Endothelial cell of umbilical vein (primary cell): Measurements from ENCODE around the gene PLEKHG3. TPM values are rescaled to one million over a fixed set of nuclear protein-coding genes. Genes with fewer than 3 reads are reported as not detected.

Experiments used
- BruUV-seq: library from RNA; stranded (reverse); fragments of 400-500 nt; replicated peaks from 2 replicates; lab custom pipeline; 2021; lab: Mats Ljungman, UMichigan
- CTCF ChIA-PET: fragments of 300-600, 350-600 bp; sonication (Branson Sonifier 250); formaldehyde crosslinking; loops from one replicate; lab custom pipeline; 2021; ENCODE audit warnings: antibody characterized with exemption, inconsistent platforms; lab: Charles Lee
- POLR2A ChIA-PET: fragments of 300-600, 350-600 bp; sonication (Branson Sonifier 250); formaldehyde crosslinking; loops from one replicate; lab custom pipeline; 2021; ENCODE audit warnings: antibody characterized with exemption, inconsistent platforms; lab: Charles Lee
- DNase-seq: peaks from one replicate; pipeline ENCODE4 v3.0.0-alpha.2; 2011; ENCODE audit warnings: low read depth, low spot score
- FAIRE-seq: peaks from 2 replicates; lab custom pipeline; 2011; peaks lifted over from hg19 to GRCh38; lab: Jason Lieb, UNC
- H2AFZ ChIP-seq: 2 replicates; pipeline ENCODE4 v1.6.0; 2012; ENCODE audit warnings: low read depth, low read length, control low read depth, inconsistent platforms
- H3K27ac ChIP-seq: 2 replicates; pipeline ENCODE4 v1.5.1; 2011; ENCODE audit warnings: low read depth, mild to moderate bottlenecking, control low read depth, low read length, moderate library complexity; ENCODE audit not compliant: insufficient read depth
- H3K27me3 ChIP-seq, 2 experiments: 2 replicates each; pipeline versions ENCODE4 v1.6.0 to v1.6.1; 2011; ENCODE audit warnings: low read length in 2 of 2, mixed read lengths in 1 of 2; ENCODE audit not compliant: control insufficient read depth in 2 of 2, insufficient read depth in 2 of 2
- H3K36me3 ChIP-seq, 2 experiments: 2 replicates in 1 of 2; 3 replicates in 1 of 2; pipeline ENCODE4 v1.5.1; 2011; ENCODE audit warnings: low read length in 2 of 2, mild to moderate bottlenecking in 1 of 2, moderate library complexity in 1 of 2; ENCODE audit not compliant: control insufficient read depth in 2 of 2, insufficient read depth in 2 of 2; ENCODE audit errors: extremely low read depth in 1 of 2
- H3K4me1 ChIP-seq: 3 replicates; pipeline ENCODE4 v1.5.1; 2011; ENCODE audit warnings: mild to moderate bottlenecking, low read length; ENCODE audit not compliant: control insufficient read depth, insufficient read depth; ENCODE audit errors: extremely low read depth
- H3K4me2 ChIP-seq: 2 replicates; pipeline ENCODE4 v1.6.1; 2011; ENCODE audit warnings: low read length, control low read depth, mixed read lengths; ENCODE audit not compliant: insufficient read depth
- H3K4me3 ChIP-seq, 3 experiments: fragments of 200-600 bp in 1 of 3; sonication (generic), shearing (Covaris generic) in 1 of 3; replicated peaks in 1 of 3; 2 replicates each; pipeline ENCODE4 v1.5.1; 2011 to 2016; ENCODE audit warnings: control low read depth in 3 of 3, low read length in 3 of 3, mild to moderate bottlenecking in 2 of 3, inconsistent platforms in 1 of 3, low read depth in 1 of 3, moderate library complexity in 1 of 3; ENCODE audit not compliant: insufficient read depth in 1 of 3
- H3K79me2 ChIP-seq: 2 replicates; pipeline ENCODE4 v1.6.0; 2012; ENCODE audit warnings: low read length, inconsistent platforms; ENCODE audit not compliant: control insufficient read depth, insufficient read depth
- H3K9ac ChIP-seq: replicated peaks from 2 replicates; pipeline ENCODE3; 2011; ENCODE audit warnings: low read length, control low read depth; ENCODE audit not compliant: insufficient read depth; ENCODE audit errors: extremely low read depth
- H3K9me1 ChIP-seq: replicated peaks from 3 replicates; pipeline ENCODE4 v1.6.0; 2011; ENCODE audit warnings: mild to moderate bottlenecking, low read length; ENCODE audit not compliant: control insufficient read depth, insufficient read depth; ENCODE audit errors: extremely low read depth
- H3K9me3 ChIP-seq: replicated peaks from 2 replicates; pipeline ENCODE4 v1.5.1; 2012; ENCODE audit warnings: low read length, inconsistent platforms; ENCODE audit not compliant: control insufficient read depth, insufficient read depth
- H4K20me1 ChIP-seq: replicated peaks from 2 replicates; pipeline ENCODE3; 2011; ENCODE audit warnings: mild to moderate bottlenecking, low read length; ENCODE audit not compliant: control insufficient read depth, insufficient read depth; ENCODE audit errors: extremely low read depth
- EZH2 ChIP-seq: IDR thresholded peaks from 2 replicates; pipeline ENCODE4 v1.6.1; 2012; ENCODE audit warnings: borderline replicate concordance, low read depth, mild to moderate bottlenecking, moderate library complexity, low read length, inconsistent platforms; ENCODE audit not compliant: severe bottlenecking
- FOS ChIP-seq: IDR thresholded peaks from 2 replicates; pipeline ENCODE4 v1.6.1; 2011; ENCODE audit warnings: mild to moderate bottlenecking, low read length, moderate library complexity, borderline replicate concordance; ENCODE audit not compliant: insufficient read depth
- GATA2 ChIP-seq: IDR thresholded peaks from 2 replicates; pipeline ENCODE4 v1.7.0; 2011; ENCODE audit warnings: low read depth, mild to moderate bottlenecking, moderate library complexity, mixed read lengths, low read length; ENCODE audit not compliant: insufficient read length, insufficient read depth
- JUN ChIP-seq: IDR thresholded peaks from 2 replicates; pipeline ENCODE4 v1.6.1; 2011; ENCODE audit warnings: borderline replicate concordance, low read depth; ENCODE audit not compliant: insufficient read length, insufficient read depth
- MYC ChIP-seq: IDR thresholded peaks from one replicate; pipeline ENCODE4 v1.6.1; 2011; ENCODE audit warnings: mild to moderate bottlenecking, low read depth, low read length
- POLR2A ChIP-seq: IDR thresholded peaks from 2 replicates; pipeline ENCODE4 v1.6.1; 2012; ENCODE audit warnings: low read depth, mild to moderate bottlenecking, control low read depth, low read length
- POLR2AphosphoS5 ChIP-seq: IDR thresholded peaks from 2 replicates; pipeline ENCODE4 v1.6.1; 2012; ENCODE audit warnings: low read depth, mild to moderate bottlenecking, control low read depth, low read length, moderate library complexity; ENCODE audit not compliant: insufficient read depth
- dilution Hi-C: fragments of 300-500 bp; cut with MboI; formaldehyde crosslinking; loops from one replicate; pipeline ENCODE4 v1.15.0; 2019; ENCODE audit warnings: low sequenced_read_pairs; ENCODE audit not compliant: extremely low pct_ligation_motif_present
- intact Hi-C: fragments of 100-400 bp; cut with micrococcal nuclease; formaldehyde crosslinking; loops from one replicate; pipeline ENCODE4 v1.10.0; 2022
- polyA plus RNA-seq, 4 experiments: library from polyadenylated mRNA; depleted of rRNA in 3 of 4; stranded (reverse) in 3 of 4; unstranded in 1 of 4; fragments of >200 nt; gene quantifications; 2 replicates each; pipeline versions ENCODE4 v1.2.1 to v1.2.3, GENCODE V29; 2011 to 2012; ENCODE audit warnings: missing spikeins in 1 of 4
- total RNA-seq: library from RNA; stranded (reverse); gene quantifications from 2 replicates; pipeline ENCODE4 v1.2.3, GENCODE V29; 2021
- TF ChIP-seq, protein P1 (sequence below), 2 donors: IDR thresholded peaks; 1 replicate in 1 of 2; 2 replicates in 1 of 2; pipeline ENCODE4 v1.5.1; 2011; ENCODE audit warnings: low read length in 2 of 2, mild to moderate bottlenecking in 2 of 2, moderate library complexity in 2 of 2, control low read depth in 1 of 2, inconsistent platforms in 1 of 2, low read depth in 1 of 2; ENCODE audit not compliant: insufficient read depth in 1 of 2; ENCODE audit errors: extremely low read depth in 1 of 2
- TF ChIP-seq, protein P2 (sequence below): IDR thresholded peaks from 2 replicates; pipeline ENCODE4 v1.6.1; 2011; ENCODE audit not compliant: insufficient read depth, insufficient read length

PLEKHG3 gene
- total and polyA plus RNA-seq, 2 donors (not counting 3 experiments of a cell fraction or from before 2014, with no cell fraction given): 6.6 to 8.0 TPM

DNA sequence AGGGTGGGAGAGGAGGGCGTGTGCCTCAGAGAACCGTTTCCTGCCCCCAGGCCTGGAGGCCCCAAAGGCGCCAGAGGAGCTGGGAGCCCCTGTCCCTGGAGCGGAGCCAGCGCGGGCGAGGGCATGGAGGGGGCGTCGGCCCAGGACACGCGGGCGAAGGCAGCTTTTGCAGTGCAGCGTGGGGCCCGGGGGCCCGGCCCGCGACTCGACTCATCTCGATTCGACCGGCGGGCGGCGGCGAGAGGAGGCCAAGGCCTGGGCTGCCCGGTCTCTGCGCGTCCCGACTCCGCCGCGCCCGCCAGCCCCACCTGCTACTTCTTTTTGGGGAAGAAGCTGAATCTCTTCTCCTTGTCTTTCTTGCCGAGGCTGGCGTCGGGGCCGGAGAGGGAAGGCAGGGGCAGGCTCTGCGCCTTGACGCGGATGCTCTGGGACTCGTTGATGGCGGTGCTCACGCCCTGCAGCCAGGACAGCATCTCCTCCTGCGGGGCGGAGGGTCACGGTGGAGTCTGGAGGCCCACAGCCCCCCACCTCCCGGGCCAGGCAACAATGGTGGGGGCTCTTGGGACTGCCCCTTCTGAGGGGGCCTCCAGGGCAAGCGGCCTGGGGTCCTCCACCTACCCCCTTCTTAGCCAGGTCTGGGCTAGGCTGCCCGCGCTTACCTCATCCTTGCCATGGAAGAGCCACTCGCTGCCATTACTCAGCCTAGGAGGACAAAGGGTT, 44.9 kb downstream of the PLEKHG3 start:
- BruUV-seq: no TSS peak
- ChIA-PET POLR2A (no interaction called here), CTCF (interaction anchor here (0.9 to 1.8 kb wide), 4 partner anchors 12 to 143 kb away, joined by 3 to 9 read pairs (median 4); no protein-coding TSS in a partner anchor)
- Histone ChIP-seq H3K4me3 (no peak overlapping the region), H3K4me1 (peaks cover 6% of the 10 kb centered on the region), H3K27me3 (no peaks in the 10 kb centered on the region), H3K79me2 (no peaks in the 10 kb centered on the region), H3K9me1 (no peaks in the 10 kb centered on the region), H2AFZ (no peak overlapping the region), H4K20me1 (no peaks in the 10 kb centered on the region), H3K4me2 (no peak overlapping the region), H3K9me3 (no peaks in the 10 kb centered on the region), H3K27ac (no peak overlapping the region), H3K9ac (no peak overlapping the region), H3K36me3 (no peaks in the 10 kb centered on the region)
- dilution Hi-C loops: no loop called here
- FAIRE-seq (no peak), DNase-seq (no peak)
- TF ChIP-seq POLR2A: no peak
- no peak for TF ChIP-seq MYC
- no peak for TF ChIP-seq FOS
- no peak for TF ChIP-seq JUN
- TF ChIP-seq EZH2: no peak
- TF ChIP-seq GATA2: no peak
- TF ChIP-seq, protein P1, sequence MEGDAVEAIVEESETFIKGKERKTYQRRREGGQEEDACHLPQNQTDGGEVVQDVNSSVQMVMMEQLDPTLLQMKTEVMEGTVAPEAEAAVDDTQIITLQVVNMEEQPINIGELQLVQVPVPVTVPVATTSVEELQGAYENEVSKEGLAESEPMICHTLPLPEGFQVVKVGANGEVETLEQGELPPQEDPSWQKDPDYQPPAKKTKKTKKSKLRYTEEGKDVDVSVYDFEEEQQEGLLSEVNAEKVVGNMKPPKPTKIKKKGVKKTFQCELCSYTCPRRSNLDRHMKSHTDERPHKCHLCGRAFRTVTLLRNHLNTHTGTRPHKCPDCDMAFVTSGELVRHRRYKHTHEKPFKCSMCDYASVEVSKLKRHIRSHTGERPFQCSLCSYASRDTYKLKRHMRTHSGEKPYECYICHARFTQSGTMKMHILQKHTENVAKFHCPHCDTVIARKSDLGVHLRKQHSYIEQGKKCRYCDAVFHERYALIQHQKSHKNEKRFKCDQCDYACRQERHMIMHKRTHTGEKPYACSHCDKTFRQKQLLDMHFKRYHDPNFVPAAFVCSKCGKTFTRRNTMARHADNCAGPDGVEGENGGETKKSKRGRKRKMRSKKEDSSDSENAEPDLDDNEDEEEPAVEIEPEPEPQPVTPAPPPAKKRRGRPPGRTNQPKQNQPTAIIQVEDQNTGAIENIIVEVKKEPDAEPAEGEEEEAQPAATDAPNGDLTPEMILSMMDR (IDR thresholded peaks at IDR 0.05; ENCODE audit: extremely low read depth in 1 of 2, insufficient read depth in 1 of 2, low read depth in 1 of 2, low read length in 2 of 2): no peak
- no peak for TF ChIP-seq POLR2AphosphoS5
- TF ChIP-seq, protein P2, sequence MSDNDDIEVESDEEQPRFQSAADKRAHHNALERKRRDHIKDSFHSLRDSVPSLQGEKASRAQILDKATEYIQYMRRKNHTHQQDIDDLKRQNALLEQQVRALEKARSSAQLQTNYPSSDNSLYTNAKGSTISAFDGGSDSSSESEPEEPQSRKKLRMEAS: no peak
- intact Hi-C loops: no loop called here
